ENCODE data around the gene GPN2.
"Not testable (repeated sequence)": the region's sequence is repeated elsewhere in the genome, so short reads cannot be mapped to it uniquely, and the experiment has no call there.

Gene GPN2

GRCh38 chr1:26858891-26859640 is 31.0 kb downstream of the GPN2 start:
- no peak for DNase-seq

GRCh38 chr1:26858160-26858559 is 31.9 kb downstream of the GPN2 start:
- DNase-seq = no peak

GRCh38 chr1:26857473-26858060 is 32.5 kb downstream of the GPN2 start:
- DNase-seq = no peak

GRCh38 chr1:26856604-26857469 is 33.2 kb downstream of the GPN2 start:
- no peak for DNase-seq

GRCh38 chr1:26856181-26856580 is 33.9 kb downstream of the GPN2 start:
- no peak for DNase-seq

GRCh38 chr1:26855636-26856035 is 34.4 kb downstream of the GPN2 start:
- no peak for DNase-seq

- no peak for DNase-seq
These were observed 35.2 kb downstream of the GPN2 start for GRCh38 chr1:26854906-26855305.

GRCh38 chr1:26853600-26853999 is 36.5 kb downstream of the GPN2 start:
- DNase-seq = no peak

- peak; percentile 37 for DNase-seq
These were observed 36.9 kb downstream of the GPN2 start for GRCh38 chr1:26853156-26853555.

GRCh38 chr1:26852701-26853100 is 37.4 kb downstream of the GPN2 start:
- DNase-seq = no peak

- DNase-seq = no peak
These were observed 38.9 kb downstream of the GPN2 start for GRCh38 chr1:26851106-26851684.

GRCh38 chr1:26848941-26849774 is 40.9 kb downstream of the GPN2 start:
- no peak for DNase-seq

- no peak for DNase-seq
These were observed 41.6 kb downstream of the GPN2 start for GRCh38 chr1:26848499-26848898.

GRCh38 chr1:26847826-26848225 is 42.3 kb downstream of the GPN2 start:
- not testable (repeated sequence) for DNase-seq

GRCh38 chr1:26844424-26845196 is 45.5 kb downstream of the GPN2 start:
- DNase-seq = no peak

- DNase-seq = no peak
These were observed 50.3 kb downstream of the GPN2 start for GRCh38 chr1:26839779-26840178.

GRCh38 chr1:26839339-26839722 is 50.8 kb downstream of the GPN2 start:
- no peak for DNase-seq

- no peak for DNase-seq
These were observed 51.4 kb downstream of the GPN2 start for GRCh38 chr1:26838474-26839338.

GRCh38 chr1:26837665-26838064 is 52.4 kb downstream of the GPN2 start:
- DNase-seq = not testable (repeated sequence)

All from right kidney (tissue), 1 donor.